ENCODE results near the gene ZNF343.

The ZNF343 gene

DNA sequence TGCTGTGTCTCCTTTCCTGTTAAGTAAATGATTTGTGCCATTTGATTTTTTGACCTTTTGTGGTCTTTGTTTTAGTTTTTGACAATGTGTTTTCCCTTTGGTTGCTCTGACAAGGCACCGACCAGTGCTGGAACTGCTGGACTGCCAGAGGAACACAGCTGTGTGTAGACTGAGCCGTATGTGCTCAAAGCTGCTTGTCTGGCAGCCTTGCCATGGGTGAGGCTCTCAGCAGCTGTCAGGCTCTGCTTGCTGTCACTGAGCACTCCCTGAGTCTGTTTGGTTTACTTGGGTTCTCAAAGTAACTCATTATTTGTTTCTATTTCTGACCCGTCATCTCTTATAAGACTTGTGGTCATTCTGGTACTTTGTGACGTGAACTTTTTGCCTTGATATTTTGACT, 23.1 kb downstream of the ZNF343 start:
- TF ChIP-seq, protein P1, sequence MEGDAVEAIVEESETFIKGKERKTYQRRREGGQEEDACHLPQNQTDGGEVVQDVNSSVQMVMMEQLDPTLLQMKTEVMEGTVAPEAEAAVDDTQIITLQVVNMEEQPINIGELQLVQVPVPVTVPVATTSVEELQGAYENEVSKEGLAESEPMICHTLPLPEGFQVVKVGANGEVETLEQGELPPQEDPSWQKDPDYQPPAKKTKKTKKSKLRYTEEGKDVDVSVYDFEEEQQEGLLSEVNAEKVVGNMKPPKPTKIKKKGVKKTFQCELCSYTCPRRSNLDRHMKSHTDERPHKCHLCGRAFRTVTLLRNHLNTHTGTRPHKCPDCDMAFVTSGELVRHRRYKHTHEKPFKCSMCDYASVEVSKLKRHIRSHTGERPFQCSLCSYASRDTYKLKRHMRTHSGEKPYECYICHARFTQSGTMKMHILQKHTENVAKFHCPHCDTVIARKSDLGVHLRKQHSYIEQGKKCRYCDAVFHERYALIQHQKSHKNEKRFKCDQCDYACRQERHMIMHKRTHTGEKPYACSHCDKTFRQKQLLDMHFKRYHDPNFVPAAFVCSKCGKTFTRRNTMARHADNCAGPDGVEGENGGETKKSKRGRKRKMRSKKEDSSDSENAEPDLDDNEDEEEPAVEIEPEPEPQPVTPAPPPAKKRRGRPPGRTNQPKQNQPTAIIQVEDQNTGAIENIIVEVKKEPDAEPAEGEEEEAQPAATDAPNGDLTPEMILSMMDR (conservative IDR thresholded peaks at IDR 0.05; ENCODE audit: low read depth): no peak
- no peak overlapping the region for H3K27ac ChIP-seq
- CTCF ChIA-PET: no interaction called here
- POLR2A ChIA-PET (ENCODE audit: low non-redundant PET): no interaction called here
- DNase-seq (ENCODE audit: low spot score): no peak

- no peak for DNase-seq (ENCODE audit: low spot score)
- H3K27ac ChIP-seq: no peak overlapping the region
- ChIA-PET POLR2A (ENCODE audit: low non-redundant PET) (no interaction called here), CTCF (no interaction called here)
- TF ChIP-seq, protein P1 (conservative IDR thresholded peaks at IDR 0.05; ENCODE audit: low read depth): no peak
These were observed 23.6 kb downstream of the ZNF343 start for GRCh38 chr20:2485080-2485479.

DNA sequence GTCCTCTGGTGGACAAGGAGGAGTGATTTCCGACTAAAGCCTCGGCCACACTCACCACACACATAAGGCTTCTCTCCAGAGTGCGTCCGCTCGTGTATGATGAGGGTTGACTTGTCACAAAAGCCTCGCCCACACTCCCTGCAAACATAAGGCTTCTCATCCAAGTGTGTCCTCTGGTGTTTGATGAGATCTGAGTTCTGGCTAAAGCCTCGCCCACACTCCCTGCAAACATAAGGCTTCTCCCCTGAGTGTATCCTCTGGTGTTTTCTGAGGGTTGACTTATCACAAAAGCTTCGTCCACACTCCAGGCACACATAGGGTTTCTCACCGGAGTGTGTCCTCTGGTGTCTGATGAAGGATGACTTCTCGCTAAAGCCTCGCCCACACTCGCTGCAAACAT, 25.2 kb downstream of the ZNF343 start:
- H3K27ac ChIP-seq: no peak overlapping the region
- TF ChIP-seq, protein P1 (conservative IDR thresholded peaks at IDR 0.05; ENCODE audit: low read depth): no peak
- ChIA-PET POLR2A (ENCODE audit: low non-redundant PET) (no interaction called here), CTCF (no interaction called here)
- DNase-seq (ENCODE audit: low spot score): no peak

GRCh38 chr20:2480381-2480780, 28.3 kb downstream of the ZNF343 start:
- no peak overlapping the region for H3K27ac ChIP-seq
- TF ChIP-seq, protein P1 (conservative IDR thresholded peaks at IDR 0.05; ENCODE audit: low read depth): no peak
- DNase-seq (ENCODE audit: low spot score): no peak
- CTCF ChIA-PET: interaction anchor here (0.7 kb wide), 1 partner anchor 308 kb away, joined by 4 read pairs; no protein-coding TSS in a partner anchor
- POLR2A ChIA-PET (ENCODE audit: low non-redundant PET): no interaction called here

DNA sequence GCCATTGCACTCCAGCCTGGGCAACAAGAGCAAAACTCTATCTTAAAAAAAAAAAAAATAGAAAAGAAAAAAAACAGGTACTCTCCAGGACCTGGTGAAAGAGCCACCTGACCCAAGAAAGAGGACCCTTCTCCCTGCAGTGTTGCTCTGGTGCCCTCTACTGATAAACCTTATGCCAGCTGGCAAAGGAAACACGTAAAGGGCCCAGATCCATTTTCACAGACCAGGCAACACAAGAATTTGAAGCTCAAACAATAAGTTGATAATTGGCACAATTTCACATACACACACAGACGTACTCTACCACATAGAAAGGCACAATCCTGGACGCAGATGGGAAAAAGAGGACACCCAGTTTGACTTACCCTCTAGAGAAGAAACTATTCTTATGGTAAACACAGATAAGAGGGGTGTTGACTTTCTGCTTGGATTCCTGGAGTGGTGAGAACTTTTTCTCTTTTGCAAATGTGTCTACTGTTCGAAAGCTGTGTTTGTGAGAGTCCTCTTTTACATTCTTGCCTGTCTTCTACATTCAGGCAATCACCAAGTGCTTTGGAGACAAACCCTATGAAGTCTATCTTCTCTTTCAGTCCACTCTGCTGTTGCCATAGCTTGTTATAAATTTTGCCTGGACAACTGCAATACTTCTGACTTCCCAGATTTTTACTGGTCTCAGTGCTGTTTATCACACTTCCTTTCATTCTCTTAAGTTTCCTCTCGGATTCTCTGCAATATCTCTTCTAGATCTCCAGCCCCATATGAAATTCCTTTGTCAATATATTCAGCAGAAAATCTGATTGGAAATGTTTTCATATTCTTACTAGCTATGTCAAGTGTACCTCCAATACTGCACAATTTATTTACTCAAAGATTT, 31.7 kb downstream of the ZNF343 start:
- ChIA-PET CTCF (interaction anchor here (0.6 to 1.1 kb wide), 4 partner anchors 16 to 305 kb away, joined by 3 to 11 read pairs (median 4); no protein-coding TSS in a partner anchor), POLR2A (ENCODE audit: low non-redundant PET) (no interaction called here)

DNA sequence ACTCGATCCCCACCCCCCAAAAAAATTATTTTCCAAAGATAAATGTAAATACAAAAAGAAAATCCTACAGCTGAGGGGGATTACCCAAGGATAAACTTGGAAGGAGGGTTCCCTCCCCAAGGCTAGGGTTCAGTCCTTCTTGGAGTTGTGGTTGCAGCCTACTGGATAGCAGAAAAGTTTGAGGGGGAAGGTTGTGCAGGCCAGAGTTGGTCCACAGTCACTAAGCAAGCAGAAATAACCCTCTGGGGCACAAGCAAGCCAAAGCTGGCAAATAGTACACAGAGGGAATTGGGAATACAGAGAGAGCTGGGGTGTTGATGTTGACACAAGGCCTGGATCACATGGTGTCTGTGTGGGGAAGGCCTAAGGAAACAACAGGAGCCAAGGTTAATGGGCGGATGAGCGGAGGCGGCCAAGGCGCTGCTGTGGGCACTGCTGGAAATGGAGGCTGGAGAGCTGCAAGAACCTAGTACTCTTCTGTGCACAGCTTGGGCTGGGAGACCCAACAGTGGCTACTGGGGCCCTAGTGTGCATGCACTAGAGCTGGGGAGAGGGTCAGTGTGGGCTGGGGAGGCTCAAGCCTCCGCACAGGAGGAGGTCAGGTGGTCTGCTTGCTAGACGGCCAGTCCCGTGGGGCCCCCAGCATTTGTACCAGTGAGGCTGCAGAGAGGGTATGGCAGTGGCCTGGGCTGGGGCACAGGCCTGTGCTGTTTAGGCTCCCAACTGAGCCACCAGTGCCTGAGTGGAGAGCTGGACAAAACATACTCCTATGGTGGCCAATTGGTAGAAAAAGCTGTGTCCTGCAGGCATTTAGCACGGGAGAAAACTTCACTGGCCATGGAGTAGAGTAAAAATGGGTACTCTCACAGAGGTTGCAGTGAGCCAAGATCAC, 32.6 kb downstream of the ZNF343 start:
- ChIA-PET CTCF (interaction anchor here (1.0 kb wide), 1 partner anchor 17 kb away, joined by 4 read pairs; no protein-coding TSS in a partner anchor), POLR2A (ENCODE audit: low non-redundant PET) (no interaction called here)
- no peak overlapping the region for H3K27ac ChIP-seq
- no peak for DNase-seq (ENCODE audit: low spot score)
- TF ChIP-seq, protein P1 (conservative IDR thresholded peaks at IDR 0.05; ENCODE audit: low read depth): no peak

More for the DNA sequence above, 31.7 kb downstream of the ZNF343 start:
- no peak overlapping the region for H3K27ac ChIP-seq
- DNase-seq (ENCODE audit: low spot score): no peak
- TF ChIP-seq, protein P1 (conservative IDR thresholded peaks at IDR 0.05; ENCODE audit: low read depth): no peak
